Measurements from ENCODE around the gene FUT7.
A peak's percentile ranks its signal among the peaks of the same experiment; 100 is the strongest.

FUT7 gene

GRCh38 chr9:137032858-137033257, 970 bp upstream of the FUT7 start:
- no peak for DNase-seq (ENCODE audit: low read depth)

GRCh38 chr9:137030538-137031527, 1.1 kb downstream of the FUT7 start:
- no peak for DNase-seq (ENCODE audit: low read depth)

- DNase-seq (ENCODE audit: low read depth): no peak
Measured at GRCh38 chr9:137030006-137030405, 1.9 kb downstream of the FUT7 start.

DNA sequence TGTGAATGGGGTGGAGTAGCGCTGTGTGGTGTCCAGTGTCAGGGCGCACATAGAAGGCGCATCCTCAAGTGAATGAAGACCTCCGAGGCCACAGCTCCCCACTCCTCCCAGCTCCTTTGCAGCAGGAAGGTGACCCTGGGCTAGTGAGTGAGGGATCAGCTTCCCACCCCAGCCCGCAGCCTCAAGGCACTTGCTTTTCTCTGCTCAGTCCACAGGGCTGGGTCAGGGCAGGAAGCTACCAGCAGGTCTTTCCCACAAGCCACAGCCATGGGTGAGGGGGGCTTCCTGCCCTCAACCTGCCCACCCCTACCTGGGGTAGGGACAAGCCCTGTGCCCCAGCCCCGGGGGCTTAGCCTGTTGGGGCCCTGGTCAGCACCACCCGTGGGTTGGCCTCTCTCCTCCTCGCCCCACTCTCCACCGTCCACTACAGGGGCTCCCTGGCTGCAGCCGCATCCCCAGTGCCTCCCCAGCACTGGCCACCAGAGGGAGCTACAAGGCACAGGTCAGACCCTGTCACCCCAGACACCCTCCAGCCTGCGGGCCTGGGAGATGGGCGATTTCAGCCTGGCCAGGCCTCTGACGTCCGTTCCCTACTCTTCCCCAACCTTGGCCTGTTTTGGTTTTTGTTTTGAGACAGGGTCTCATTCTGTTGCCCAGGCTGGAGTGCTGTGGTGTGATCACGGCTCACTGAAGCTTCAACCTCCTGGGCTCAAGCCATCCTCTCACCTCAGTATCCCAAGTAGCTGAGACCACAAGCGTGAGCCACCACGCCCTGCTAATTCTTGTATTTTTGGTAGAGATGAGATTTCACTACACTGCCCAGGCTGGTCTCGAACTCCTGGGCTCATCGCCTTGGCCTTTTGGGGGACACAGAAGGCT, 2.6 kb downstream of the FUT7 start:
- peak; percentile 48 for DNase-seq (ENCODE audit: low read depth)

DNA sequence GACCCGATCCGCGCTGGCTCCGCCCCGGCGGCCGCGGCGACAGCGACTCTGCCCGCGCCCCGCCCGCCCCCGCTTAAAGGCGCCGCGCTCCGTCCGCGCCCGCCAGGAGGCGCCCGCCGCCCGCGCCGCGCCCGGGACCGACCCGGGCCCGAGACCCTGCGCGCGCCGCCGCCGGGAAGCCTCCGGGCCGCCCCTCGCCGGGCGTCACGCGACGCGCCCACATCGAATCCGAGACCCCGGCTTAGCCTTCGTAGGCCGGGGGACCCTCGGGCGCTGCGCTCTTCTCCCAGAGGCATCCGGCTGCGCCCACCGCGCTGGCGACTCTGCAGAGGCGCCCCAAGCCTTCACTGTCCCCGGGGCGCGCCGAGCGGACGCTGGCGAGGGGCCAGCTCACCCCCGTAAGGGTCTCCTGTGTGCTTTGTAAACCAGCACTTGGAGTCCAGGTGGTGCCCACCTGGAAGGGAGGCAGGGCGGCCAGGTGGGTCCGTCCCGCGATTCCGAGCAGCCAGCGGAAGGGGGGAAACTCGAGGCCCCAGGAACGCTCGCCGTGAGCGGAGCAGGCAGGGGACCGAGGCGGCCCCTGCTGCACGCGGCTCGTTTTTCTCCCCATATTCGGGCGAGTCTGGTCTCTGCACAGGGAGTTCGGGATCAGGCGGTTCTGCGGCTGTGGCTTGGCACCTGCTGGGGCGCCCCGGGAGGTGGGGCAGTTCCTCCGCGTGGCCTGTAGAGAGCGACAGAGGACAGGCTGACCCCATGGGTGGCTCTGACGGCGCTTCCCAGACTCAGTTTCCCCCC, 3.4 kb downstream of the FUT7 start:
- DNase-seq (ENCODE audit: low read depth): peak; percentile 49

DNA sequence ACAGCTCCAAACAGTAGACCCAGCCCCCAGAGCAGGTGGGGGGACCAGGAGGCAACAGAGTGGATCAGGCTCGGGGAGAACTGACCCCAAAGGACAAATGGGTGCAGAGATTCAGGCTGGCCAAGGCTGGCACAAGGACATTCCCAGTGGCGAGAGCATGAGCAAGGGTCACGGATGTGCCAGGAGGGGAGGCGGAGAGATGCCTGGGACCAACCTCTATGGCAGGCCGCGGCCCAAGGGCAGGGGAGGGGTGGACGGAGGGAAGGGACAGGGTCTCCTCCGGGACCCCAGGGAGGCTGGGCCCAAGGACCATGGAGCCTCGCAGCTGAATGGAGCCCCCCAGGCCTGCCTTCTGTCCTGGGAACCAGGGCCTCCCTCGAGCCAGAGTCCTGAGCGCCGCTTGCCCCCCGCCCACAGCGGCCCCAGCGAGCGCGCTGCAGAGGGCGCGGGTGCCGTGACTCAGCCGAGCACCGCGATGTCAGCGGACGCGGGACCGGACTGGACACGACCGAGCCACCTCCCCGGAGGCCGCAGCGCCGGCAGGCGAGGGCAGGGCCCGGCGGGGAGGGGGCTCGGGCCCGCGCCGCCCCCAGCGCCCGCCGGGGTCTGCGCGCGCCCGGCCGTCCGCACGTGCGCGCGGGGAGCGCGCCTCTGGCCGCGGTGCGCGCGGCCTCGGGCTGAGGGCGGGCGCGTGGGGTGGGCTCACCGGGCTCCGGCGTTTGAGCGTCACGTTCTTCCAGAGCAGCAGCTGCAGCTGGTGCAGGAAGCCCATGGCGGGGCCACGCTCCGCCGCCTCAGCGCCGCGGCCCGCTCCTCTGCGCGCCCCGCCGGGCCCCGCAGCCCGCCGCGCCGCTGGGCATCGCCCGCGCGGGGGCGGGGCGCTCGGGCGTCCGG, 4.3 kb downstream of the FUT7 start, which contains the start of gene ABCA2:
ABCA2 (minus strand) TSS at position 869 of the 894 bp plus-strand sequence; CDS start at position 772, 97 bp downstream.
- no peak for DNase-seq (ENCODE audit: low read depth)

DNA sequence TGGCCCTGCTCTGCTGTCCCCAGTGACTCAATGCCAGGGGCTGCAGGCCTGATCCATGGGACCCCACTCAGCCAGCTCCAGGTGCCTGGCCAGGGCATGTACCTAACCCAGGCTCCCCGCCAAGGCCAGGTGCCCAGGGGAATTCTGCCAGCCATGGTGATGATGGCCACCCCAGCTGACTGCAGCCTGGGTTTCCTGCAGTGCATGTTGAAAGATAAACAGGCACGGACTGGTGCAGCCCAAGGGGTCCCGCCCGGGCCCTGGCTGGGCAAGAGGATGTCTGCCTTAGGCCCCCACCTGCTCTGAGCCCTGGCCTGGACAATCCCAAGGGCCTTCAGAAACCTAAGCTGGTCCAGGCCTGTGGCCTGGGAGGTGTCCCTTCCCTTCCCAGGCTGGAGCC, 5.1 kb downstream of the FUT7 start:
- DNase-seq (ENCODE audit: low read depth): no peak

DNA sequence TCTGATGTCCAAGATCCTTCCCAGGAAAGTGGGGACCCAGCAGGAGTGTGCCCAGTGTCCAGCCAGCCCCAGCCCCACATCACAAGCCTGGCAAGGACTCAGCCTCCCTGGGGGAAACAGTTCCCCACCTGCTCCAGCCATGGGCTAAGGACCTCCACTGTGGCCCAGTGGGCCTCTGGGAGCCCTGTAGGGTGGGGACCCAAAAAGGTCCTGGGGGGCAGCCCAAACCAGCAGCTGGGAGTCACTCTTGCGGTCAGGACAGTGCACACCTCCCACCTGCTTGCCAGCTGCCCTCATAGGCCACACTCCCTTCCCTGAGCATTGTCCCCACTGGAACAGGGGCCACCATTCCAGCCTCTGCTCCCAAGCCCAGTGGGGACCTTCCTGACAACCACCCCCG, 5.5 kb downstream of the FUT7 start:
- no peak for DNase-seq (ENCODE audit: low read depth)

DNA sequence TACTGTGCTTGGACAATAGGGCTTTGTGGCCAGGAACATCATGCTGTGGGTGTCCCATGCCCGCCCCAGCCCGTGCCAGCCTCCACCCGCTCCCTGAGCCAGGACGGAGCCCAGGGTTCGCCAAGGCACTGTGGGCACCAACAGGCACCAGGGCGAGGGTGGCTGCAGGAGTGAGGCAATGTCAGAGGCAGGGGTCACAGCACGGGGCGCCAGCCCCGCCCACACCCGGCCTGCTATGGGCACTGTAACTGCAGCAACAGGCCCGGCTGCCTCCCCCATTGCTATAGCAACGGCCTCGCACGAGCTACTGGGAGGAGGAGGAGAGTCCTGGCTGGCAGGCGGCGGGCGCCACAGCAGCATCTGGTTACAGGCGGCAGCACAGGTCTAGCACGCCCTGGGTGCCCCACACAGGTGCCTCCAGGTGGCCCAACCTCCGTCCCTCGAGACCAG, 6.3 kb downstream of the FUT7 start:
- no peak for DNase-seq (ENCODE audit: low read depth)

- no peak for DNase-seq (ENCODE audit: low read depth)
Measured at GRCh38 chr9:137023583-137023991, 8.3 kb downstream of the FUT7 start.

- no peak for DNase-seq (ENCODE audit: low read depth)
Measured at GRCh38 chr9:137023157-137023556, 8.7 kb downstream of the FUT7 start.

GRCh38 chr9:137022662-137023008, 9.3 kb downstream of the FUT7 start:
- DNase-seq (ENCODE audit: low read depth): no peak

- peak; percentile 40 for DNase-seq (ENCODE audit: low read depth)
Measured at GRCh38 chr9:137021979-137022661, 9.8 kb downstream of the FUT7 start.

- no peak for DNase-seq (ENCODE audit: low read depth)
Measured at GRCh38 chr9:137021568-137021978, 10.3 kb downstream of the FUT7 start.

- DNase-seq (ENCODE audit: low read depth): no peak
Measured at GRCh38 chr9:137020771-137021567, 10.9 kb downstream of the FUT7 start.

- DNase-seq (ENCODE audit: low read depth): no peak
Measured at GRCh38 chr9:137019891-137020683, 11.8 kb downstream of the FUT7 start.

- no peak for DNase-seq (ENCODE audit: low read depth)
Measured at GRCh38 chr9:137018761-137019559, 12.9 kb downstream of the FUT7 start.

All from stimulated activated CD8-positive, alpha-beta memory T cell treated with anti-CD3 and anti-CD28 coated beads, Interleukin-12 subunit alpha, Interleukin-12 subunit beta, amount 100 ng/mL, for 4 hours (primary cell).